ENCODE measurements around the gene CLPSL1.
A peak's percentile ranks its signal among the peaks of the same experiment; 100 is the strongest.
"Not testable (repeated sequence)": the region's sequence is repeated elsewhere in the genome, so short reads cannot be mapped to it uniquely, and the experiment has no call there.

The CLPSL1 gene, protein sequence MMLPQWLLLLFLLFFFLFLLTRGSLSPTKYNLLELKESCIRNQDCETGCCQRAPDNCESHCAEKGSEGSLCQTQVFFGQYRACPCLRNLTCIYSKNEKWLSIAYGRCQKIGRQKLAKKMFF

DNA sequence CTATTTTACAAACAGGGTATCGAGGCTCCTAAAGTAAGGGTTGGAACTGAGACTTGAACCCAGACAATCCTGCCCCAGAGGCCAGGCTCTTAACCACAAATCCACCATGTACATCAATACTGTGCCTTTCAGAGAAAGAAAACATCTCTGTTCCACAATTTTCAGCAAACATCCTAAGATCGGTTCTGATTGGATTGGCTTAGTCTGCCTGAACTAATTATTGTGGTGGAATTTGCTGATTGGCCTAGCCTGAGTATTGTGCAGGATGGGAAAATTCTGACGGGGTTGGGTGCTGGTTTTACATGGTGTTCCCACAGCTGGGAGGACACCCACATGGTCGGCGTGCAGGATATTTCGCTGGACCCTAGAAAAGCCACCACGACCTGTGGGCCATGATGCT is at the start of gene CLPSL1:
CLPSL1 (plus strand) TSS at position 301 of the 400 bp plus-strand sequence; CDS start at position 393, 92 bp downstream.
- DNase-seq: no peak
- intact Hi-C loops (cut with DNase I): no loop called here

DNA sequence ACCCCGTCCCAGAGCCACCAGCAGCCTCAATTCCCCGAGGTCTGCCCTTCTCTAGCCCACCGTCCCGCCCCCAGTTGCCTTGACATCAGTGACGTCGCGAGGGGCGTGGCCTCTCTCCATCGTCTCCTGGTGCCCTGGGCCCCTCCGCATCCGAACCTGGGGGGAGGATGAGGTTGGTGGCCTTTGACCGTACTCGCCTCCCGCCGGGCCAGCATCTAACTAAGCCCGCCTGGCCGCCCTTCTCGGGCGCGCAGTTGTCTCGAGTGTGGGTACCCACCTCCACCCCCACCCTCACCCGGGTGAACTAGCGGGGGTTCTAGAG is 49.4 kb upstream of the CLPSL1 start:
- intact Hi-C loops (cut with DNase I): no loop called here

DNA sequence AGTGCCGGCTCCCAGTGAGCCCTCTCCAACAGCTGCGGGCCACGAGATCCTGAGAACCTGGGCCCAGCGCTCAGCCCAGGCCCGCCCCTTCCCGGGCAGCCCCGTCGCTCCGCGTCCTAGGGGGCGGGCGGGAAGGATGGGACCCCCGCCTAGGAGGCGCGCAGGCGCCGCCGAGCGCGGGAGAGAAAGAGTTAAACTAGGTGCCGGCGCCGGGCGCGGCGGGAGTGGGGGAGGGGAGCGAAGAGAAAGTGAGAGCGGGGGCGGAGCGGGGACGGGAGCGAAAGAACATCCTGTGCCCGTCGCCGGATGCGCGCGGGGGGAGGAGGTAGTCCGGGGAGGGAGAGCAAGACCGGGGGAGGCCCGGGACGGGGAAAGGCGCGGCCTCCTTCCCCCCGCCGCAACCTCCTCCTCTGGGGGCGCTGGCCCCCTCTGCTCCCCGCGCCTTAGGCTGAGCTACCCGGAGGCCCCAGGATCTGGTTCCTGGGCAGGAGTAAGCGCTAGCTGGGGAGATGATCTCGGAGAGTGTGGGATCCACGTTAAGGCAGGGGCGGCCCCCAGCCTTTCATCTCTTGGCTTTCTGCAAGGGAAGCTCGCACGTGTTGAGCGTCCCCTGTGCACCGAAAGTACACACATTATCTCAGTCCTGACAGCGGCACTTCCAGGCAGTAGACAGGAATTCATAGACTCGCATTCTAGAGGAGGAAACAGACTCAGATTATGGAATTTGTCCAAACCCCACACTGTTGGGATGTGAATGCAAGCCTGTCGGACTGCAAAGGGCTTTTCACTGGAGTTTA is 48.9 kb upstream of the CLPSL1 start:
- intact Hi-C loops (cut with DNase I): no loop called here
- peak; percentile 76 to 97 (median 93) for DNase-seq

More for the DNA sequence above, 49.4 kb upstream of the CLPSL1 start:
- peak; percentile 93 to 99 (median 97) for DNase-seq

DNA sequence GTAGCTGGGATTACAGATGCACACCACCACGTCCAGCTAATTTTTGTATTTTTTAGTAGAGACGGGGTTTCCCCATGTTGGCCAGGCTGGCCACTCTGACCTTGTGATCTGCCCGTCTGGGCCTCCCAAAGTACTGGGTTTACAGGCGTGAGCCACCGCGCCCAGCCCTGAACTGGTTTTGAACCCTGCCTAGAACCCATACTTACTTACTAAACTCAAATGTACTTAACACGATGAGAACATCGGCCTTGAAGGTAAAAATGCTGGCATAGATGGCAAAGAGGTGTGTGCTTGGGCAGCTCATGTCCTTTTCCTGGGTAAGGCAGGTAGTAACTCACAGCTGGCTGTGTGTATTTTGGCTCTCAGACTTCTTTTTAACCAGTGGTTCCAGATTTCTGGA is 47.2 kb upstream of the CLPSL1 start:
- DNase-seq: no peak

DNA sequence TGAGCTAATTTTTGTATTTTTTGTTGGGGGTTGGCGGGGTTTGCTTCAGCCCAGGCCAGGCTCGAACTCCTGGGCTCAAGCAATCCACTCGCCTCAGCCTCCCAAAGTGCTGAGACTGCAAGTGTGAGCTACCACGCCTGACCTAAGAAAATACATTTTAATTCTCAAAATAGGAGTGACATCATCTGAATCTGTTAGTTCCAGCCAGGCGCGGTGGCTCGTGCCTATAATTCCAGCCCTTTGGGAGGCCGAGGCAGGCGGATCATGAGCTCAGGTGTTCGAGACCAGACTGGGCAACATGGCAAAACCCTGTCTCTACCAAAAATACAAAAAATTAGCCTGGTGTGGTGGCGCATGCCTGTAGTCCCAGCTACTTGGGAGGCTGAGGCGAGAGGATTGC is 46.5 kb upstream of the CLPSL1 start:
- intact Hi-C loops (cut with DNase I); DNase-seq: not testable (repeated sequence)

More for the DNA sequence above, 47.2 kb upstream of the CLPSL1 start:
- intact Hi-C loops (cut with DNase I): no loop called here

DNA sequence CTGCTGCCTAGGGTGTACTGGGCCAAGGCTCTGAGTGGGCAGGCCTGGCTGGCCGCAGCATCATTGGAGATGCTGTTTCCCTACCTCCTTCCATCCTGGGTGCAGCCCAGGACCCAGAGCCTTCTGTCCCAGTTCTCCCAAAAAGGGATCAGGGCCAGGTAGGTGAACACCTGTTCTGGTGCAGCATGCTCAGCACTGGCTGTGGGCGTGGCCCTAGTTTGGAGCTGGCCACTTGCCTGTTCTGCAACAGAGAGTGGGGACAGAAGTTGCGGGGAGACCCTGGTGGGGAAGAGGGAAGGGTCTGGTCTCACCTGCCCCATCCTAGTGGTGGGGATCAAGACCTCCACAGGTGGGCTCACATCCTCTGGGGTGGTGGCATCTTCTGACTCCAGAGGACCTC is 45.4 kb upstream of the CLPSL1 start:
- no peak for DNase-seq
- intact Hi-C loops (cut with DNase I): no loop called here

DNA sequence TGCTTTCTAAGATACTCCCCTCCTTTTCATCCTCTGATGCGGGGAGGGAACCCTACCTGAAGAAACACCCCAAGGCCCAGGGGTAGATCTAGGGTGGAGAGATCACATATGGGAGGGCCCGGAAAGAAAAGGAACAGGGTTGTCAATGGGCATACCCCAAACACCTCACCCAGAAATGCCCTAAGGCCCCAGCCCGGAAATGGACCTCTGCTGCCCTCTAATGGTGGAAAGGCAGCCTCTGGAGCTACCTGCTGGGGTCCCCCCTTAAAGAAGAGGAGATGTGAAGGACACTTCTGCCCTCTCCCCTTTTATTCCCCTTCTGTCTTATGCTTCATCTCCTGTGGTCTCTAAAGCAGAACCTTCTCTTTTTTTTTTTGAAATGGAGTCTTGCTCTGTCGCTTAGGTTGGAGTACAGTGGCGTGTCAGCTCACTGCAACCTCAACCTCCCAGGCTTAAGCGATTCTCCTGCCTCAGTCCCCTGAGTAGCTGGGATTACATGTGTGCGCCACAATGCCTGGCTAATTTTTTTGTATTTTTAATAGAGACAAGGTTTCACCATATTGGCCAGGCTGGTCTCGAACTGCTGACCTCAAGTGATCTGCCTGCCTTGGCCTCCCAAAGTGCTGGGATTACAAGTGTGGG is 44.4 kb upstream of the CLPSL1 start:
- DNase-seq: peak in 41 of 42 donors; percentile 74 to 94 (median 84)
- intact Hi-C loops (cut with DNase I): loop anchor here (2.0 kb wide), 2 partner anchors 152 to 214 kb away; no protein-coding TSS in a partner anchor

DNA sequence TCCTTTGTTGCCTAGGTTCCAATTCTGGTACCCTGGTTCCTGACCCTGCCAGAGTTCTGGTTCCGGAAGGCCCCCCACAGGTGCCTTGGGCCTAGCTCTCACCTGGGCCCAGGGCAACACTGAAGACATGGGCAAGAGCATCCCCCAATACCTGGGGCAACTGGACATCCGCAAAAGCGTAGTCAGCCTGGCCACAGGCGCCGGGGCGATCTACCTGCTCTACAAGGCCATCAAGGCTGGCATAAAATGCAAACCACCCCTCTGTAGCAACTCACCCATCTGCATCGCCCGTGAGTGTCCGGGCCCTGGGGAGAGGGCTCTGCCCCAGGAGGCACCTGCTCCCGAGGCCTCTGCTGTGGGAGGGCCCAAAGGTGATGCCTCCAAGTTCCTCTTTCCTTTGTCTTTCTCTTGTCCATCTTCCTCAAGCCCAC is 43.8 kb upstream of the CLPSL1 start, which contains the start of gene ARMC12:
ARMC12 (plus strand) TSS at position 51 of the 431 bp plus-strand sequence; CDS start at position 128, 77 bp downstream.
- DNase-seq: no peak
- intact Hi-C loops (cut with DNase I): loop anchor here (2.0 kb wide), 2 partner anchors 152 to 214 kb away; no protein-coding TSS in a partner anchor

DNA sequence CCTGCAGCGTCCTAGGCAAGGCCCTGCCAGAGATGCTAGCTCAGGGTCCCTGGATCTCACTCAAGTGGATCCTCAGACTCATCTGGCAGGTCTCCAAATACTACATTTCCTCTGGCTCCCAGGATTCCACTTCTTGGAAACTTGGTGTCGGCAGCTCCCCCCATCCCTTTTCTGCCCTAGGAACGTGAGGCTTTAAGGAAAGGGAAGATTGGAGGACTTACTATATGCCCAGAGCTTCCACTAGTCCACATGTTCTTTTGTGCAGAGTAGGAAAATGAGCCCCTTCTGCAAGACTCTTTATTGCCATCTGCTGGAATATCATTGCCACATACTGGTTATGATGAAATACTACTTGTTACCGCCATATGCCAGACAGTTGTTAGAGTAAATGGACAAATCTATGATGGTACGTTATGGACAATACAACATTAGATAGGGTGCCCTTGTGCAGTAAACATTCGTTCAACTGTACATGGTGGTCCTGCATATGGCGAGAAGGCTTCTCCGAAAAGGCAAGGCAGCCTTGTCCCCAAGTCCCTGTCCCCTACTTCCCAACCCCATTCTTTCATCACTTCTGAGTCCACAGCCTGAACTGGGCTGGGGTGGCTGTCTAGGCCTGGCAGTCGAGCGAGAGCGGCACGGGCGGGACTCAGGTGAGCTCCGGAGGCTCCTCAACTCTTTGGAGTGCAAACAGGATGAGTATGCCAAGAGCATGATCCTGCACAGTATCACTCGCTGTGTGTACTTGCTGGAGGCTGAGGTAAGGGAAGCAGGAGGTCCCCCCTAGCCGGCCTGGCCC is 43.2 kb upstream of the CLPSL1 start:
- peak in 8 of 42 donors; percentile 10 to 72 (median 44) for DNase-seq
- intact Hi-C loops (cut with DNase I): loop anchor here (2.0 kb wide), 2 partner anchors 153 to 215 kb away; no protein-coding TSS in a partner anchor

DNA sequence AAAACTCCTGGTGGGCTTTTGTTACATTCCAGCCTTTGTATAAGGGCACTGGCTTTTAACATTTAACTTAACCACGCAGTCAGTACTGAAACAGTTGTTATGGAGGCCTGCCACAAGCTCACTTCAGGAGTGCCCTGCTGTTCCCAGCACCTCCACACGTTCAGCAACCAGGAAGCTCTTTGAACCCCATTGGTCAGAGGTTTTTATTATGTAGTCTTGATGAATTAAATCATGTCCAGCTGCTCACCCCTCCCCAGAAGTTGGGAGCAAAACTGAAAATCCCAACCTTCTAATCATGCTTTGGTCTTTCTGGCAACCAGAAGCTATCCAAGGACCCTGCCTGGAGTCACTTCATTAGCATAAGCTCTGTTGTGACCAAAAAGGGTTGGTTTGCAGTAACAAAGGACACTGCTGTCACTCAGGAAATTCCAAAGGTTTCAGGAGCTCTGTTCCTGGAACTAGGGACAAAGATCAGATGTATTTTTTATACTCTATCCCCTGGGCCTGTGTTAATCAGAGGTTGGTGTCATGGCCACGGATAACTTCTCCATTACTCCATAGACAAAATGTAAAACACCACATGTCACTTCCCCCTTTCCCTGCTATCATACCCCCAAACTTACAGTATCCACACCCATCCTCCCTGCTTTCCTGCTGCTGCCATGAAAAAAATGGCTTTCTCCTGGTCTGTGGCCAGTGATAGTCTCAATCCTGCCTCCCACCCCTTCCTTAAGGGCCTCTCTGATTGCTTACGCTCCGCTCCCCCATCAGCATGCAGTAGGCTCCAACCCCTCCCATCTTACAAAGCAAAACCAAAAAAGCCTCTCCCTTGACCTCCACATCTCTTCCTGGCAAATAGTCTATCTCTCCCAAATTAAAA is 40.9 kb upstream of the CLPSL1 start:
- no peak for DNase-seq
- intact Hi-C loops (cut with DNase I): no loop called here

DNA sequence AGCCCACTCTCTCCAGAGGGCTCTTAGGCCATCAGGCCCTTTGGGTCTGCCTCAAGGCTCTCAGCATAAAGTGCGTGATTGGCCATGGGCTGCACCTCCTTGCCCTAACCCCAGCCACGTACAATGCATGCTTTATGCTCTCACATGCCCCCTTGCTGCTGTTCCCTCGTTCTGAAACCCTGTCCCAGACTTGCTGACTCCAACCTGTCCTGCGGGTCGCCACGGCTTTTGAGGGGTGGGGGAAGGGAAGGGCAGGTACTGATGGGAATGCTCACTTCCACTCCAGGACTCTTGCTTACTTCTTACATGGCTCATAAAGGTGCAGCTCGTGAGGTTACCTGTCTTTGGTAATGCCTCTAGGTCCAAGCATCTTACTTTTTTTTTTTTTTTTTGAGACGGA is 38.0 kb upstream of the CLPSL1 start:
- intact Hi-C loops (cut with DNase I): no loop called here
- DNase-seq: no peak

DNA sequence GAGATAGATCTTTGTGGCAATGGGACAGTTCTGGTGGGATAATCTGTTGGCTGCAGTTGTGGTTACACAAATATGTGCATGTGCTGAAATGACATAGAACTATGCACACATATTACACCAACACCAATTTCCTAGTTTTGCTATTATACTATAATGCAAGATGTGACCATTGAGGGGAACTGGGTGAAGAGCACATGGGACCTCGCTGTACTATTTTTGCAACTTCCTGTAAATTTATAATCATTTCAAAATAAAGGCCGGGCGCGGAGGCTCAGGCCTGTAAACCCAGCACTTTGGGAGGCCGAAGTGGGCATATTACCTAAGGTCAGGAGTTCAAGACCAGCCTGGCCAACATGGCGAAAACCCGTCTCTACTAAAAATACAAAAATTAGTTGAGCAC is 35.3 kb upstream of the CLPSL1 start:
- intact Hi-C loops (cut with DNase I): no loop called here
- DNase-seq: no peak

DNA sequence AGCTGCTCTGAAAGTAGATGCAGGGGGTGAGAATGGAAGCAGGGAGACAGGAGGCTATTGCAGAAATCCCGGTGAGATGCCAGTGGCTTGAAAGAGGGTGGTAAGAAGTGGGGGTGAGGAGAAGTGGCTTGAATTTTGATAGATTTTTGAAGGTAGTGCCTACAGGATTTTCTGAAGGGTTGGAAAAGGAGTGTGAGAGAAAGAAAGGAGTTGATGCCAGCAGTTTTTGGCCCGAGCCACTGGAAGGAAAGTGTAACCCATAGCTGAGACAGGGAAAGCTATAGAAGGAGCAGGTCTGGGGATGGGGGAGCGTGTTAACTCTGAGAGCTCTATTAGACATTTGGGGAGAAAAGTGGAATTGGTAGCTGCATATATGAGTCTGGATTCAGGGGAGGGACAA is 34.3 kb upstream of the CLPSL1 start:
- DNase-seq: no peak
- intact Hi-C loops (cut with DNase I): no loop called here

DNA sequence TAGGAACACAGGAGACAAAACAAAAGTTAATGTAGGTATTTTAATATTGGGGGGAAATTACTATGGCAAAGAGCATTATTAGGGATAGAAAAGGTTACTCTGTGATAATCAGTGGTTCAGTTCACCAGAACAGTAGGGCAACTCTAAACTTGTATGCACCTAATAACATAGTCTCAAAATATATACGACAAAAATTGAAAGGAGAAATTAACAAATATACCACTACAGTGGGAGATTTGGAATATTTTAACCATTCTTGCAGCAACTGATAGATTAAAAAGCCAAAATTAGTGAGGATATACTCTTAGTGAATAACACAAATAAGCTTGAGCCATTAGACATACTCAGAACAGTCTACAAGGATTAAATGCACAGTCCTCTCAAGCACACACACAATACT is 32.9 kb upstream of the CLPSL1 start:
- DNase-seq: no peak
- intact Hi-C loops (cut with DNase I): no loop called here

DNA sequence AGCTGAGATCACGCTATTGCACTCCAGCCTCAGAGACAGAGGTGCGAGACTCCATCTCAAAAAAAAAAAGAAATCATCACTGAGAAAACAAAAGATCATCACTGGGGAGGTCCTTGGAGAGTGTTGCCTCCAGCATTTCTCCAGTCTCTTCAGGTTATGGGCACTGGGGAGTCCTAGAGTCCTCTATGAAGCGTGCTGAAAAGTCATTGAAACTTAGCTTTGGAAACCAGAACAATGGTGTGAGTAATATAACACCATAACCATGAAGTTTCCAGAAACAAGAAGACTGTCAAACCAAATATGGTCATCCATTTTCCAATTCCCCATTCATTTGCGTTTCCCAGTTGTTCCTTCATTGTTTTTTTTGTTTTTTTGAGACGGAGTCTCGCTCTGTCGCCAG is 30.3 kb upstream of the CLPSL1 start:
- DNase-seq: no peak
- intact Hi-C loops (cut with DNase I): no loop called here

DNA sequence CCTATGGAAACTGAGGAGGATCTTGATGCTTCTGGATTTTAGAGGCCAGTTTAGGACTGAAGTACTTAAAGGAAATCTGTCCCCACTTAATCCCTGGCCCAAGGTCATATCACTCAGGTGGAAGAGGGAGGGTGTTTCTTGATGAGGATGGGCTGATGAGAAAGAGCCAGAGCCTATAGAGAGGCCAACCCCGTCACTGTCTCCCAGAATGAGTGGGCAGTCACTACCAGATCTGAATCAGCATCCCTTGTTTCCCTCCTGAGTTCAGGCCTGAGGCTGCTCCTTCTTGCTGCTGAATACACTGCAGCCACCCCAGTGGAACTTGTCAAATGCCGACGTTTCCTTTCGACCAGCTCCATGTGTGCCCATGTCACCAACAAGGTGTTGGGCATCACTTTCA is 29.2 kb upstream of the CLPSL1 start:
- intact Hi-C loops (cut with DNase I): no loop called here
- no peak for DNase-seq

DNA sequence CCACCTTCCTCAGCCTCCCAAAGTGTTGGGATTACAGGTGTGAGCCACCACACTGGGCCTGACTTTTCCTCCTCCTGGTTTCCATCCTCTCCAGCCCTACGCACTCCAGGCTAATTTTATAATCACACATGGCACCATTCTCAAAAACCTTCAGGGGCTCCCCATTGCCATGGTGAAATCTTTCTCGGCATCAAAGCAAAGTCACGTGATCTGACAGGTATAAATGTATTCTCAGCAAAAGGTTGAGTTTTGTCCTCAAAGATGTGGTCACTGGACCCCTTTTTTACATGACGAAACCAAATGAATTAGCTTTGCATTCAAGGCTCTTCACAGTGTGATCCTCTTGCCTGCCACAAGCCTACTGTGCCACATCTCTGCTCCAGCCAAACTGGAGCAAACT is 28.5 kb upstream of the CLPSL1 start:
- no peak for DNase-seq
- intact Hi-C loops (cut with DNase I): no loop called here
